ENCODE results near the gene COL4A3.

DNA sequence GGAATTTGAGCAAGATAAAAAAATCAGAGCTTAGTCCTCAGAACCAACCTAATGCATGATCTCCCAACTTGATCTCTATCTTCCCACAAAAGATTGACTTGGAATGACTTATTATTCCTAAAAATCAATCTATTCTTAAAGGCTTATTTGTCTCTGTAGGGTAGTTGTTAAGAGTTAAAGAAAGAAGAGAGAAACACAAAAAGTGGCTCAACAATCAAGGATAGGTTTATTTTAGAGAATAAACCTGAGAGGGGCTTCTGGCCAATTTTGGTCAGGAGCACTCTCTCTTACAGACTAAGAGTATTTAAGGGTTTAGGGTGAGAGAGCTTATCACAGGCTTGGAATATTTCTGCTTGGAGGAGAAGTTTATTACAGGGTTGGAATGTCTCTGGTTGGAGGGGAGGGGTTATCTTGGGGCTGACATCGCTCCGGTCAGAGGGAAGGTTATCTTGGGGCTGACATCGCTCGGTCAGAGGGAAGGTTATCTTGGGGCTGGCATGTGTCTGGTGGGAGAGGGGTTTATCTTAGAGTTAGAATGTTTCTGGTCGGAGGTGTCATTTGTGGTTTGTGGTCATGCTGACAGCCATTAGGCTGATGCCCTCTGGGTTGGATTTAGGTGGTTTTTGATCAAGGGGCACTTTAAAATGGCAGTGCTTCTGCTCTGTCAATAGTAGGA lies 158.2 kb downstream of the COL4A3 start:
- TF ChIP-seq EP300 (IDR thresholded peaks at IDR 0.05) (no peak), POLR2AphosphoS5 (IDR thresholded peaks at IDR 0.05) (no peak)
